SH-SY5Y (cell line): ENCODE data around the gene CSTB.

Experiments
- GATA2 ChIP-seq: IDR thresholded peaks from 2 replicates; pipeline ENCODE4 v1.6.1; 2011; ENCODE audit warnings: mild to moderate bottlenecking, low read depth, low read length
- GATA3 ChIP-seq: IDR thresholded peaks from 2 replicates; pipeline ENCODE4 v1.6.1; 2011; ENCODE audit warnings: low read depth, mild to moderate bottlenecking, low read length, moderate library complexity

CSTB gene

DNA sequence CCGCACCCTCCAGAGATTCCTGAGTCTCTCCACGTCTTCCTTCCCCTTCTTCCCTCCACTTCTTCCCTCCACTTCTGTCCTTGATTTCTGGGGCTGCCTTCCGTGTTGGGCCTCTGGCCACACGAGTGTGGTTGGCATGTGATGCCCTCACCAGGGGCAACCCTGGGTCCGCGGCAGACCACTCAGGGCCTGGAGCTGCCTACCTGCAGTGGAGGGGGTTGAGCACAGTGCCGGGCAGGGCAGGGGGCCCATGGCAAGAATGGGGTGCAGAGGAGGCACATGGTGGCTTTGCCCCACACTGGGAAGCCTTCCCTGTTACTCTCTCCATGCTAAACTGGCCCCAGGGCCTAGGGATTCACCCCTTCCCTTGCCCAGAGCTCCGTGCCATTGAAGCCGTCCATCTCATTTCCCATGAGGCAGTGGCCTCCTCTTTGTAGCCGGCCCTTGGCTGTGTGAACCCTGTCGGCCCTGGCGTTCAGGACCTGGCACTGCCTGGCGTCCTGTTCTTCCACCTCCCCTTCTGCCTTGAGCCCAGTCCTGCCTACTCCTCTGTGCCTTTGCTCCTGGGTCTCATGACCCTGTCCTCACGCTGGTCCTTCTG lies 26.7 kb upstream of the CSTB start:
- no peak for TF ChIP-seq GATA3
- no peak for TF ChIP-seq GATA2

DNA sequence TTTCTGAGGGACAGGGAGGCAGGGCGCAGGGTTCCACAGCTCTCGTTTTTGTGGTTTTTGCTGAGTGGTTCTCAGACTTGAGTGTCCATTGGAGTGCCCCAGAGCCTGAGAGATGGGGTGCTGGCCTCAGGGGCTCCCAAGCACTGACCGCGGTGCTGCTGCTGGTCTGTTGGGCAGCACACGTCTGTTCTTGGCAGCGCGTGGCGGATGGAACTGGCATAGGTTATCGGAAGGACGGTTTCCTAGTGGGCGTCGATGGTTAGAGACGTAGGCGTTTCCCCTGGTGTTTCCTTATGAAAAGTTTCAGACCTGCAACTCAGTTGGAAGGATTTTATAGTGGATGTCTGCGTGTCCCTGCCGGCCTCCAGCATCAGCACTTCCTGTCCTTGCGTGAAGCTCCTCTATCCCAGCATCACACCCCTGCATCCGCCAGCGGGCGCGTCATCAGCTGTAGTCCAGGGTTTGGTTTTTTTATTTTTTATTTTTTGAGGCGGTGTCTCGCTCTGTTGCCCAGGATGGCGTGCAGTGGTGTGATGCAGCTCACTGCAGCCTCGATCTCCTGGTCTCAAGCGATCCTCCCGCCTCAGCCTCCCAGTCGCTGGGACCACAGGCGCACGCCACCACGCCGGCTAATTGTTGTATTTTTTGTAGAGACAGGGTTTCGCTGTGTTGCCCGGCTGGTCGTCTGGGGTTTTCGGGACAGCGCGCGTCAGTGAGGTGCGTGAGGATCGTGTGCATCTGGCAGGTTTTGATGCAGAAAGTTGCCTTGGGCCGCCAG lies 25.1 kb upstream of the CSTB start:
- TF ChIP-seq GATA3 (no peak), GATA2 (no peak)

DNA sequence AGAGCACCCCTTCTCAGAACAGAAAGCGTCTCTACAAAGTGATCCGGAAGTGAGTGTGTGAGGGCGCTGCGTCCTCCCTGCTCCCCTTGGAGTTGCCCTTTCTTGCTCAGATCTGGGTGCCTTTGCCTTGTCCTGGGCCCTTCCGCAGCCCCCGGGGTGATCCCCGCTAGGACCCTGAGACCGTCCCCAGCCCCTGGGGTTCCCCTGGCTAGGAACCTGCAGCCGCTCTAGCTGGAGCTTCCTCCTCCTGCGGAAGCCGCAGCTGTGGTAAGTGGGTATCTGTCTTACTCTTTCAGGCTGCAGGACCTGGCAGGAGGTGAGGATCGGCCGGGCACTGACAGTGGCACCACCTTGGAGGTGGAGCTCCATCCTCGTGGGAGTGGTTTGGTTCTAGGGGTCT lies 24.5 kb upstream of the CSTB start:
- TF ChIP-seq GATA3 (no peak), GATA2 (no peak)

DNA sequence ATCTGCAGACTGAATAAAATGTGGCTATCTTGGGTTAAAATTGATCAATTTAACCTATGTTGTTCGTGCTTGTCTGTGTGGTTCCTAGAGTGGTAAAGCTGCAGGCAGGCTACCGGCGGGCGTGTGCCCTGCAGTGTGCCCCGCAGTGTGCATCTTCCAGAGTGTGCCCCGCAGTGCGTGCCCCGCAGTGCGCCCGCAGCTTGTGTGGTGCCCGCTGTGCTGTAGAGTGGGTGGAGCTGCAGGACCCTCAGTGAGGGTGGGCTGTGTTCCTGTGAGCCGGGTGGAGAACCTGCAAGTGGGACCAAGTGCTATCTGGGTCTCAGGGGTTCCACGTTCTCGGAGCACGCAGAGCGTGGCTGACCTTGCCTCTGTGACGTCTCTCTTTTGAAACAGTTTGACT lies 24.0 kb upstream of the CSTB start:
- TF ChIP-seq GATA2 (no peak), GATA3 (no peak)

- TF ChIP-seq GATA2 (no peak), GATA3 (no peak)
Observed at GRCh38 chr21:43799301-43799840, 23.3 kb upstream of the CSTB start.

GRCh38 chr21:43797925-43798715 lies 22.0 kb upstream of the CSTB start:
- no peak for TF ChIP-seq GATA3
- TF ChIP-seq GATA2, result no peak

DNA sequence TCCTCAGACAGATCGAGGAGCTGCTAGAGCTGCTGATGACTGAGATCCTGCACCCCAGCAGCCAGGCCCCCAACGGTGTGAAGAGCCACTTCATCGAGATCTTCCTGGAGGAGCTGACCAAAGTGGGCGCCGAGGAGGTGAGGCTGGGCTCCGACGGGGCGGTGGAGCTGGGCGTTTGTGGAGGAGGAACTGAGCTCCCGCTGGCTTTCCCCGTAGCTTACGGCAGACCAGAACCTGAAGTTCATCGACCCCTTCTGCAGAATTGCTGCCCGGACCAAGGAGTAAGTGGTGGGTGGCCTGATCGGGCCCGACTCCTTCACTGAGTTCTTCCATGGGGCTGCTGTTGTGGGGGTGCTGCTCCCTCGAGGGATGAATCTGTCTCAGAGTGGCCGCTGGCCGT lies 21.3 kb upstream of the CSTB start:
- TF ChIP-seq GATA2, result no peak
- TF ChIP-seq GATA3, result no peak

- TF ChIP-seq GATA3 (no peak), GATA2 (no peak)
Observed at GRCh38 chr21:43794857-43795256, 18.7 kb upstream of the CSTB start.

DNA sequence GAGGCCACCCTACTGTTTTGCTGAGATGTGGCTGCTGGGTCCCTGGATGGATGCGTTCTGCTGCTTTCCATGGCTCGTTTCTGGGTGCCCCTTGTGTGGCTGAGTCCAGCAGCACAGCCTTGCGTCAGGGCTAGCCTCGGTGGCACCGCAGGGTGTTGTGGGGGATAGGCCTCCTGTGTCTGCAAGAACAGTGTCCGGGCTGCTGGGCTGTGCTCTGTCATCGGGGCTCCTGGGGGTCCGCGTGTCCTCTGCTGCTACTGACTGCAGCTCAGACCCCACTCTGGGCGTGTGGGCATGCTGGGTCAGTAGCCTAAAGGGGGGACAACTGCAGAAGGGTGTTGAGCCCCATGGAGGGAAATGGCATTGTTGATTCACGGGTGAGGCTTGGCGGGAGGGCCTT lies 18.2 kb upstream of the CSTB start:
- TF ChIP-seq GATA3 (no peak), GATA2 (no peak)

DNA sequence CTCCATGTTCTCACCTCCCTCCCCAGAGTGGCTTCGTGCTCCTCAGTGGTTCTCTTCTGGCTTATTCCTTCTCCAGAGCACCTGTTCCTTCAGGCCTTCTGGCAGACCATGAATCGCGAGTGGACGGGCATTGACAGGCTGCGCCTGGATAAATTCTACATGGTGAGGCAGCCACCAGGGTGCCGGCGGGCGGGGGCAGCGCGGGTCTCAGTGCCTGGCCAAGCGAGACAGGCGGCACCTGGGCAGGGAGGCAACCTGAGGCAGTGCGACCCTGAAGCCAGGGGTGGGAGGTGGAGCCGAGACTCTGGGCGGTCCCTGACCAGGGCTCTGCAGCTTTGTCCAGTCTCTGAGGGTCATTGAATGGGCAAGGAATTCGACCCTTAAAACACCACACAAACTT lies 17.1 kb upstream of the CSTB start:
- TF ChIP-seq GATA2 (no peak), GATA3 (no peak)

GRCh38 chr21:43792406-43792805 lies 16.3 kb upstream of the CSTB start:
- TF ChIP-seq GATA2 (no peak), GATA3 (no peak)

DNA sequence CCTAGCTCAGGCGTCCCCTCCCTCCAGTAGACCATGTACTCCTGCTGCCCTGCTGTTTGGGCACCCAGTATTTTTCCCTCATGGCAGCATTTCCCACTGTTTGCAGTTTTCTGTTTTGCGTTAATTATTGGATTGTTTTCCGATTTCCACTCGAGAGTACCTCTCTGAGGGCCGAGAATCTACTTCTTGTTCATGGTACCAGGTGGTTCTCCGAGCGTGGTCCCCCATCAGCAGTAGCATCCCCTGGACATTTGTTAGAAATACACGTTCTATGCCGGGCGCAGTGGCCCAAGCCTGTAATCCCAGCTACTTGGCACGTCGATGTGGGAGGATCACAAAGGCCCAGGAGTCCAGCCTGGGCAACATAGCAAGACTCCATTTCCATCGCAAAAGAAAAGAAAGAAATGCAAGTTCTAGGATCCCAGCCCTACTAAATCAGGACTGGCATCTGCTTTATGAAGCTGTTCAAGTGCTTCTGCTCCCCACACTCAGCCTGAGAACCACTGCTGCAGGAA lies 14.0 kb upstream of the CSTB start:
- no peak for TF ChIP-seq GATA3

GRCh38 chr21:43789276-43790009 lies 13.3 kb upstream of the CSTB start, which contains the start of gene RRP1:
Gene RRP1, plus strand, starts transcription at chr21:43789577. Its CDS starts 53 bp downstream, at chr21:43789630.
- TF ChIP-seq GATA2 (peak; percentile 2; the same call in 1 of the 2 replicates), GATA3 (no peak)

DNA sequence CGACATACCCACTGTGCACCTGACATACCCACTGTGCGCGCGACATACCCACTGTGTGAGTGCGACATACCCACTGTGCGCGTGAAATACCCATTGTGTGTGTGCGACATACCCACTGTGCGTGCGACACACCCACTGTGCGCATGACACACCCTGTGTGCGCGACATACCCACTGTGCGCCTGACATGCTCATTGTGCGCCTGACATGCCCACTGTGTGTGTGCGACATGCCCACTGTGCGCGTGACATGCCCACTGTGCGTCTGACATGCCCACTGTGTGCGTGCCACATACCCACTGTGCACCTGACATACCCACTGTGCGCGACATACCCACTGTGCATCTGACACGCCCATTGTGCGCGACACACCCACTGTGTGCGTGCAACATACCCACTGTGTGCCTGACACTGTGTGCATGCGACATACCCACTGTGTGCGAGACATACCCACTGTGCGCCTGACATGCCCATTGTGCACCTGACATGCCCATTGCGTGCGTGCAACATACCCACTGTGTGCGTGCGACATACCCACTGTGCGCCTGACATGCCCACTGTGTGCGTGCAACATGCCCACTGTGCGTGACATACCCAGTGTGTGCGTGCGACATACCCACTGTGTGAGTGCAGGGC lies 10.8 kb upstream of the CSTB start:
- no peak for TF ChIP-seq GATA3
- TF ChIP-seq GATA2, result no peak
